Activated CD8-positive, alpha-beta T cell treated with anti-CD3 and anti-CD28 coated beads, Interleukin-2, amount 10 ng/mL, durations not matched to agents 7 days and 5 days (primary cell): Measurements from ENCODE around the gene ATP5MC2. TPM values are rescaled to one million over a fixed set of nuclear protein-coding genes. Genes with fewer than 3 reads are reported as not detected.

Experiments used
- ATAC-seq: fragments of 150-1000 bp; cut with Tn5 transposase; one replicate; pipeline ENCODE4 v1.10.0; 2021; ENCODE audit warnings: moderate library complexity
- CTCF ChIA-PET: fragments of 350-600 bp; sonication (Branson Sonifier 250); formaldehyde crosslinking; loops from one replicate; lab custom pipeline; 2021; ENCODE audit warnings: antibody characterized with exemption; lab: Charles Lee
- POLR2A ChIA-PET: fragments of 350-600 bp; sonication (Branson Sonifier 250); formaldehyde crosslinking; loops from one replicate; lab custom pipeline; 2021; ENCODE audit warnings: antibody characterized with exemption; lab: Charles Lee
- DNase-seq: peaks from one replicate; pipeline ENCODE4 v3.0.0-alpha.2; 2020
- H3K27ac Mint-ChIP-seq: one replicate; pipeline ENCODE4 v1.8.0; 2021; ENCODE audit warnings: mild to moderate bottlenecking, mixed read lengths
- H3K27me3 Mint-ChIP-seq: one replicate; pipeline ENCODE4 v1.8.0; 2021; ENCODE audit warnings: low read depth, mixed read lengths
- H3K36me3 Mint-ChIP-seq: one replicate; pipeline ENCODE4 v1.8.0; 2021; ENCODE audit warnings: low read depth, mixed read lengths
- H3K4me1 Mint-ChIP-seq: one replicate; pipeline ENCODE4 v1.8.0; 2021; ENCODE audit warnings: low read depth, mixed read lengths
- H3K4me3 Mint-ChIP-seq: one replicate; pipeline ENCODE4 v1.8.0; 2021; ENCODE audit warnings: mild to moderate bottlenecking, mixed read lengths
- H3K9me3 Mint-ChIP-seq: one replicate; pipeline ENCODE4 v1.8.0; 2022; ENCODE audit warnings: mixed read lengths; ENCODE audit not compliant: insufficient read depth
- total RNA-seq, 2 experiments: library from RNA; stranded (reverse); gene quantifications; one replicate each; pipeline ENCODE4 v1.2.3, GENCODE V29; 2021

ATP5MC2 gene
- total RNA-seq, 2 experiments from 2014 or later, result 241 to 247 TPM

DNA sequence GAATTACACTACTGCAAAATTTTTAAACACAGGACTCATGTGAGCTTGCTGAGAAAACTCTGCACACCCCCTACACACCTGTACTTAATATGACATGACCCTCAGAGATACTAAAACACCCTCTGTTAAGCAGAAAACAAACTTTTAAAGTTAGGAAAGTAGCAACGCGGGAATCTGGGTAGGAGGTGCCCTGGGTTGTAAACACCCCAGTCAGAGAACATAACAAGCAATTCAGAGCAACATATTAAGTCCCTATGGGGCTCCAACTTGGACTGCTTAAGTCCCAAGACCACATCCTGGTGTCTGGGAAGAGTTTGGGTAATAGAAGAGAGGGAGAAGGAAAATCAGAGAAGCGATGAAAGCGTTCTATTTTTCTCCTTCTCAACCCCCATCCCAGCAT lies 50.9 kb downstream of the ATP5MC2 start:
- no peaks in the 10 kb centered on the region for H3K27me3 Mint-ChIP-seq
- peaks cover 11% of the 10 kb centered on the region for H3K36me3 Mint-ChIP-seq
- ChIA-PET CTCF (interaction anchor here (1.0 to 5.3 kb wide), 4 partner anchors 9 to 132 kb away, joined by 3 to 36 read pairs (median 4); partner anchors contain the start of gene ATP5MC2), POLR2A (no interaction called here)
- H3K4me1 Mint-ChIP-seq, result peaks cover 32% of the 10 kb centered on the region
- DNase-seq (no peak), ATAC-seq (no peak)
- peak overlapping the region; percentile 96 for H3K27ac Mint-ChIP-seq
- H3K4me3 Mint-ChIP-seq, result peak overlapping the region; percentile 98
- H3K9me3 Mint-ChIP-seq, result no peaks in the 10 kb centered on the region

DNA sequence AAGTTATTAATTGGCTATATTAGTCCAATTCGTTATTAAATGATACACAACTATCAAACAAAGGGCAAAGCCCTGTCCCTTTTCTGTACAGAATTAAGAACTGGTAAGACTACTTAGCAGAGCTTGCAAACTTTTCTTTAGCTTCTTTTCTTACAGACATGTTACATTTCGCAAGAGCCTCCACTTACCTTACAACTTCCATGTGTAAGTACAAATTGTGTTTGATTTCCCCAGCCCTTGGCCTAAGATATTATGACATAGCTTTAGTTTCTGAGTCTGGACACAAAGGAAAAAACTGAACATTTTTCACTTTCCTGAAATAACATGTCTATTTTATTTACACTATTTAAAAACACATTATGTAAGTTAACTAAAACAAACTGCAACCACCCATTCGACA lies 51.4 kb downstream of the ATP5MC2 start:
- Mint-ChIP-seq H3K27me3 (no peaks in the 10 kb centered on the region), H3K9me3 (no peaks in the 10 kb centered on the region), H3K27ac (no peak overlapping the region), H3K36me3 (peaks cover 11% of the 10 kb centered on the region), H3K4me3 (peak overlapping the region; percentile 98), H3K4me1 (peaks cover 32% of the 10 kb centered on the region)
- DNase-seq (no peak), ATAC-seq (no peak)
- ChIA-PET POLR2A (interaction anchor here (1.3 kb wide), 1 partner anchor 51 kb away, joined by 4 read pairs; no protein-coding TSS in a partner anchor), CTCF (interaction anchor here (1.0 to 5.3 kb wide), 8 partner anchors 9 to 132 kb away, joined by 3 to 36 read pairs (median 6); partner anchors contain the start of gene ATP5MC2)

DNA sequence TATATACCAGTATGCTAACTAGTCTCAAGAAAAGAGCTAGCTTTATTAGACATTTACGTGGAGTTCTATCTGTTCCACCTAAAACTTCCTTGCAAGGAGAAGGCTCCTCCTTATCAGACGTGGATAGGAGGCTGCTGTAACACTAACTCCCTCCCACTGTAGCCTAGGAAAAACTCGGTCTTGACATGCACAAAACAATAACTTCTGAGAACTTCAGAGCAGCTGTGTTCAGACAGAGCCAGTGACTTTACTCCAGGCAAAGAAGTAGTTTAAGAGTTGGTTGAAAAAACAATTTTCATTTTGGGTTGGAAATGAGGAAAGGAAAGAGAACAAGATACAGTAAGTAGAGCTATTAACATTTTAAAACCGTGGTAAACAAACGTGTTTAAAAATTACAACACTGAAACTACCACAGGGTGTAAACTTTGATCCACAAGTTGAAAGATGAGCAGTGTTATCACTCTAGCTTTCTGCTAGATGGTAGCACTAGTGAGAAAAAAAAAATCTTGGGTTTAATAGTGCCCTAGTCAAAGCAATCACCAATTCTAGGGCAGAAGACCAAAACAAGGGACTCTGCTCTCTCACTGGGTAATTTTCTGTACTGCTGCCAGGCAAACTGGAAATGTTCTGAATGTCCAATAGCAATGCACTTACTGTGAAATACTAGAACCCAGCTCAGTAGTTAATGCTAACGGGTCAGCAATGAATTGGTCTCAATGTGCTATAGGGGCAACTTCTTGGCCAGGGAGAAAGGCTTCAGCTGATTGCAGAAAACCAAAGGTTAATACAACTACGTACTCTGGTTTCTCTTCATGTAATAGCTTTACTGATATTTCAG lies 52.1 kb downstream of the ATP5MC2 start:
- Mint-ChIP-seq H3K9me3 (no peaks in the 10 kb centered on the region), H3K27ac (peak overlapping the region; percentile 48), H3K4me1 (peaks cover 35% of the 10 kb centered on the region), H3K27me3 (no peaks in the 10 kb centered on the region), H3K4me3 (peak overlapping the region; percentile 98), H3K36me3 (peaks cover 11% of the 10 kb centered on the region)
- ATAC-seq (no peak), DNase-seq (no peak)
- CTCF ChIA-PET, result interaction anchor here (0.9 to 5.3 kb wide), 10 partner anchors 8 to 133 kb away, joined by 3 to 36 read pairs (median 5); partner anchors contain the start of gene ATP5MC2
- POLR2A ChIA-PET, result interaction anchor here (1.1 to 1.3 kb wide), 2 partner anchors 51 to 250 kb away, joined by 3 to 4 read pairs; no protein-coding TSS in a partner anchor

- CTCF ChIA-PET, result interaction anchor here (0.9 to 5.3 kb wide), 8 partner anchors 10 to 134 kb away, joined by 3 to 36 read pairs (median 6); partner anchors contain the start of gene ATP5MC2
- no peak overlapping the region for H3K4me3 Mint-ChIP-seq
- DNase-seq (no peak), ATAC-seq (no peak)
- H3K36me3 Mint-ChIP-seq, result peaks cover 18% of the 10 kb centered on the region
- H3K27ac Mint-ChIP-seq, result no peak overlapping the region
- no peaks in the 10 kb centered on the region for H3K27me3 Mint-ChIP-seq
- POLR2A ChIA-PET, result interaction anchor here (1.1 kb wide), 2 partner anchors 53 to 249 kb away, joined by 3 read pairs; no protein-coding TSS in a partner anchor
- H3K4me1 Mint-ChIP-seq, result peaks cover 45% of the 10 kb centered on the region
- no peaks in the 10 kb centered on the region for H3K9me3 Mint-ChIP-seq
Measured at GRCh38 chr12:53622724-53623123, 53.2 kb downstream of the ATP5MC2 start.

DNA sequence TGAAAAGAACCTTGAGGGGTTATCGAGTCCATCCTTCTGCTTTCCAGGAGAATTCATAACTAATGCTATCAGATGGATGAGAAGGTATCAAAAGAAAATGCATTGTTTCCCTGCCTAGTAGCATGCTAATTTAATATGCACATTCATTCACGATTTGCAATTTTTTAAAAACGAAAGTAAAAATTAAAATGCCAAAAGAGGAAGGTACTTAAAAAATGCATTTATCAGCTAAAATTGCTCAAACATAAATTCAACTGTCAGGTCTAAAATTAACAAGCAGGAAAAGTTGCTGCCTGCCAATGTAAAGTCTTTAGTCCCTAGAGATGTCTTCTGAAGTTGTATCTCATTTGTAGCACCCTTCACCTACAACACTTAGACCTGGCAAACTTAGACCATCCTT lies 57.6 kb downstream of the ATP5MC2 start:
- Mint-ChIP-seq H3K9me3 (no peaks in the 10 kb centered on the region), H3K27me3 (no peaks in the 10 kb centered on the region), H3K4me3 (peak overlapping the region; percentile 74), H3K4me1 (peaks cover 31% of the 10 kb centered on the region), H3K27ac (peak overlapping the region; percentile 60), H3K36me3 (peaks cover 21% of the 10 kb centered on the region)
- ChIA-PET POLR2A (no interaction called here), CTCF (interaction anchor here (2.2 to 2.6 kb wide), 2 partner anchors 58 to 75 kb away, joined by 5 to 6 read pairs; partner anchors contain the start of gene ATP5MC2)
- ATAC-seq (no peak), DNase-seq (no peak)

DNA sequence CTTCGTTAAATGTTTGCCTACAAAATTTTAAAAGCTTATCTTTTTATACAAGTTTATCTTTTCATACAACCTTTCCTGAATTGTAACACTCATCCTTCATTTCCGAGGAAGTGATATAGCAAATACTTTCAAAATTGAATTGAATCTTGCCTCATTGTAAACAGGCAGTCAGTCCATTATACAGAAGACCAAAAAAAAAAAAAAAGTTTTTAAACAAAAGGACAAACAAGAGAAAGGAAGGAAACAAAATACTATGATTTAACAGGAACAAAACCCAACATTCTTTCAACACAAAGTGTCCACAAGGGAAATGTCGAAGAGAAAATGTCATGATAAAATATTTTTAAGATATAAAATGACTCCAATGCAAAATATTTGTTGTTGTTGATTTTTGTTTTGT lies 58.2 kb downstream of the ATP5MC2 start:
- Mint-ChIP-seq H3K27ac (peak overlapping the region; percentile 60), H3K4me3 (peak overlapping the region; percentile 74), H3K36me3 (peaks cover 21% of the 10 kb centered on the region), H3K4me1 (peaks cover 32% of the 10 kb centered on the region), H3K9me3 (no peaks in the 10 kb centered on the region), H3K27me3 (no peaks in the 10 kb centered on the region)
- ATAC-seq (no peak), DNase-seq (no peak)
- POLR2A ChIA-PET, result no interaction called here
- CTCF ChIA-PET, result interaction anchor here (0.6 to 2.6 kb wide), 3 partner anchors 9 to 126 kb away, joined by 3 to 6 read pairs (median 3); no protein-coding TSS in a partner anchor

GRCh38 chr12:53616950-53617349 lies 58.9 kb downstream of the ATP5MC2 start:
- Mint-ChIP-seq H3K4me1 (peaks cover 34% of the 10 kb centered on the region), H3K9me3 (no peaks in the 10 kb centered on the region), H3K27ac (no peak overlapping the region), H3K4me3 (no peak overlapping the region), H3K36me3 (peaks cover 21% of the 10 kb centered on the region), H3K27me3 (no peaks in the 10 kb centered on the region)
- ATAC-seq, result no peak
- CTCF ChIA-PET, result interaction anchor here (1.2 to 2.6 kb wide), 4 partner anchors 9 to 127 kb away, joined by 3 to 7 read pairs (median 4); partner anchors contain the start of gene ATP5MC2
- POLR2A ChIA-PET, result no interaction called here
- DNase-seq, result no peak

Other genes with a start within 250 kb of the ATP5MC2 start
- gene PRR13, start 234.3 kb downstream of the ATP5MC2 start, total RNA-seq, result 100 to 1,000 TPM; 220 TPM
- gene PCBP2, start 224.0 kb downstream of the ATP5MC2 start, total RNA-seq, result 100 to 1,000 TPM; 813 to 836 TPM
- 10 to 100 TPM; 22.7 to 22.9 TPM for gene MAP3K12, start 176.6 kb downstream of the ATP5MC2 start, total RNA-seq
- gene TARBP2, start 174.8 kb downstream of the ATP5MC2 start, total RNA-seq, result 10 to 100 TPM; 30.3 to 36.9 TPM
- not detected for gene NPFF, start 168.6 kb downstream of the ATP5MC2 start, total RNA-seq
- gene ATF7, start 49.7 kb downstream of the ATP5MC2 start, total RNA-seq, result 10 to 100 TPM; 27.7 to 28.7 TPM
- gene CALCOCO1, start 51.4 kb upstream of the ATP5MC2 start, total RNA-seq, result 10 to 100 TPM; 23.8 to 27.9 TPM
- not detected for gene CISTR, start 75.9 kb upstream of the ATP5MC2 start, total RNA-seq